Panc1 (cell line): ENCODE data around the gene C22orf15.

Experiments used
- POLR2AphosphoS5 ChIP-seq: IDR thresholded peaks from 2 replicates; pipeline ENCODE4 v1.6.1; 2012; ENCODE audit warnings: mild to moderate bottlenecking, low read depth, low read length, moderate library complexity
- SIN3A ChIP-seq: IDR thresholded peaks from 2 replicates; pipeline ENCODE4 v1.6.1; 2012; ENCODE audit warnings: low read depth, mild to moderate bottlenecking, low read length, moderate library complexity, borderline replicate concordance; ENCODE audit not compliant: insufficient read depth
- TCF7L2 ChIP-seq: IDR thresholded peaks from 2 replicates; pipeline ENCODE4 v1.6.1; 2011; ENCODE audit warnings: mild to moderate bottlenecking, low read depth, low read length, inconsistent platforms
- TF ChIP-seq, protein P1 (sequence below): fragments of 450-650 bp; IDR thresholded peaks from 2 replicates; pipeline ENCODE4 v1.5.1; 2017; ENCODE audit warnings: mild to moderate bottlenecking
- TF ChIP-seq, protein P2 (sequence below), 2 experiments: IDR thresholded peaks; 2 replicates each; pipeline ENCODE4 v1.6.1; 2011 to 2012; ENCODE audit warnings: low read depth in 2 of 2, control low read depth in 1 of 2, low read length in 1 of 2, mild to moderate bottlenecking in 1 of 2, moderate library complexity in 1 of 2; ENCODE audit not compliant: insufficient read depth in 1 of 2

DNA sequence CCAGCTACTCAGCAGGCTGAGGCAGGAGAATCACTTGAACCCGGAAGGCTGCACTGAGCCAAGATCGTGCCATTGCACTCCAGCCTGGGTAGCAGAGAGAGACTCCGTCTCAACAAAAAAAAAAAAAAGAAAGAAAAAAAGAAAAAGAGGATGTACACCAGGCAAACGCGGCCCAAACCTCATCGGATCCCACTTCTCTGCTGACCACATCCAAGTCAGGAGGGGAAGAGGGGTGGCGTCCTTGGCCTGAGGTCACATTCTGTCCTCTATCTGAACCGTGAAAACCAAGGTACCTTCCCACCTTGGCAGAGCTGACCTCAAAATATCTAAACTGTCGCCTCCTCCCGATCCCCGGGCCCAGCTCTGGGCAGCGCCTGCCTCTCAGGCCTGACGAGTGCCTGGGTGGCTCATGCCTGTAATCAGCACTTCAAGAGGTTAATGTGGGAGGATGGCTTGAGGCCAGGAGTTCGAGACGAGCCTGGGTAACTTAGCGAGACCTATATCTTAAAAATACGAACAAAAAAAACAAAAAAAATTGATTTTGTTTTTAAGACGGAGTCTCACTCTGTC lies 46.9 kb upstream of the C22orf15 start:
- TF ChIP-seq, protein P1, sequence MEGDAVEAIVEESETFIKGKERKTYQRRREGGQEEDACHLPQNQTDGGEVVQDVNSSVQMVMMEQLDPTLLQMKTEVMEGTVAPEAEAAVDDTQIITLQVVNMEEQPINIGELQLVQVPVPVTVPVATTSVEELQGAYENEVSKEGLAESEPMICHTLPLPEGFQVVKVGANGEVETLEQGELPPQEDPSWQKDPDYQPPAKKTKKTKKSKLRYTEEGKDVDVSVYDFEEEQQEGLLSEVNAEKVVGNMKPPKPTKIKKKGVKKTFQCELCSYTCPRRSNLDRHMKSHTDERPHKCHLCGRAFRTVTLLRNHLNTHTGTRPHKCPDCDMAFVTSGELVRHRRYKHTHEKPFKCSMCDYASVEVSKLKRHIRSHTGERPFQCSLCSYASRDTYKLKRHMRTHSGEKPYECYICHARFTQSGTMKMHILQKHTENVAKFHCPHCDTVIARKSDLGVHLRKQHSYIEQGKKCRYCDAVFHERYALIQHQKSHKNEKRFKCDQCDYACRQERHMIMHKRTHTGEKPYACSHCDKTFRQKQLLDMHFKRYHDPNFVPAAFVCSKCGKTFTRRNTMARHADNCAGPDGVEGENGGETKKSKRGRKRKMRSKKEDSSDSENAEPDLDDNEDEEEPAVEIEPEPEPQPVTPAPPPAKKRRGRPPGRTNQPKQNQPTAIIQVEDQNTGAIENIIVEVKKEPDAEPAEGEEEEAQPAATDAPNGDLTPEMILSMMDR = no peak
- TF ChIP-seq TCF7L2 = no peak
- TF ChIP-seq, protein P2, sequence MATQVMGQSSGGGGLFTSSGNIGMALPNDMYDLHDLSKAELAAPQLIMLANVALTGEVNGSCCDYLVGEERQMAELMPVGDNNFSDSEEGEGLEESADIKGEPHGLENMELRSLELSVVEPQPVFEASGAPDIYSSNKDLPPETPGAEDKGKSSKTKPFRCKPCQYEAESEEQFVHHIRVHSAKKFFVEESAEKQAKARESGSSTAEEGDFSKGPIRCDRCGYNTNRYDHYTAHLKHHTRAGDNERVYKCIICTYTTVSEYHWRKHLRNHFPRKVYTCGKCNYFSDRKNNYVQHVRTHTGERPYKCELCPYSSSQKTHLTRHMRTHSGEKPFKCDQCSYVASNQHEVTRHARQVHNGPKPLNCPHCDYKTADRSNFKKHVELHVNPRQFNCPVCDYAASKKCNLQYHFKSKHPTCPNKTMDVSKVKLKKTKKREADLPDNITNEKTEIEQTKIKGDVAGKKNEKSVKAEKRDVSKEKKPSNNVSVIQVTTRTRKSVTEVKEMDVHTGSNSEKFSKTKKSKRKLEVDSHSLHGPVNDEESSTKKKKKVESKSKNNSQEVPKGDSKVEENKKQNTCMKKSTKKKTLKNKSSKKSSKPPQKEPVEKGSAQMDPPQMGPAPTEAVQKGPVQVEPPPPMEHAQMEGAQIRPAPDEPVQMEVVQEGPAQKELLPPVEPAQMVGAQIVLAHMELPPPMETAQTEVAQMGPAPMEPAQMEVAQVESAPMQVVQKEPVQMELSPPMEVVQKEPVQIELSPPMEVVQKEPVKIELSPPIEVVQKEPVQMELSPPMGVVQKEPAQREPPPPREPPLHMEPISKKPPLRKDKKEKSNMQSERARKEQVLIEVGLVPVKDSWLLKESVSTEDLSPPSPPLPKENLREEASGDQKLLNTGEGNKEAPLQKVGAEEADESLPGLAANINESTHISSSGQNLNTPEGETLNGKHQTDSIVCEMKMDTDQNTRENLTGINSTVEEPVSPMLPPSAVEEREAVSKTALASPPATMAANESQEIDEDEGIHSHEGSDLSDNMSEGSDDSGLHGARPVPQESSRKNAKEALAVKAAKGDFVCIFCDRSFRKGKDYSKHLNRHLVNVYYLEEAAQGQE (IDR thresholded peaks at IDR 0.05; ENCODE audit: insufficient read depth in 1 of 2, low read depth in 2 of 2, low read length in 1 of 2) = no peak
- no peak for TF ChIP-seq POLR2AphosphoS5
- TF ChIP-seq SIN3A = no peak
